HG03460 (cell line): ENCODE measurements around the gene ADCY2.
A peak's percentile ranks its signal among the peaks of the same experiment; 100 is the strongest.

Experiments used
- ATAC-seq: cut with Tn5 transposase; IDR thresholded peaks from one replicate; pipeline ENCODE4 v1.9.1; 2021; ENCODE audit not compliant: unreplicated experiment

ADCY2 gene

DNA sequence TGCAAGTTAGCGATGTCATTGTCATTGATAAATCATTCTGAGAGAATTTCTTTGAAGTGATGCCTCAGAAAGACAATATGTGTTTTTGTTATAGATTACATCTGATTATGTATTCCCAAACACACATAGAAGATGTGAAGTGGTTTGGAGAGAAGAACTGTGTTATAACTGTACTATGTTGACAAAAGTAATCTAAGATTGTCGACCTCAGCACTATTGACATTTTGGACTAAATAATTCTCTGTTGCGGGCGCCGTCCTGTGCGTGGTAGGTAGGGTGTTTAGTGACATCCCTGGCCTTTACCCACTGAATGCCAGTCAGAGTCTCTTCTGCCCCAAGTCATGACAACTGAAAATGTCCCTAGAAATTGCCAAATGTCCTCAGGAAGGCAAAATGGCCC lies 377.2 kb downstream of the ADCY2 start:
- no peak for ATAC-seq

- ATAC-seq: no peak
Observed at GRCh38 chr5:7776442-7776841, 380.5 kb downstream of the ADCY2 start.

GRCh38 chr5:7779019-7780005 lies 383.4 kb downstream of the ADCY2 start:
- ATAC-seq: peak; percentile 59

GRCh38 chr5:7781899-7782298 lies 386.0 kb downstream of the ADCY2 start:
- ATAC-seq: no peak

DNA sequence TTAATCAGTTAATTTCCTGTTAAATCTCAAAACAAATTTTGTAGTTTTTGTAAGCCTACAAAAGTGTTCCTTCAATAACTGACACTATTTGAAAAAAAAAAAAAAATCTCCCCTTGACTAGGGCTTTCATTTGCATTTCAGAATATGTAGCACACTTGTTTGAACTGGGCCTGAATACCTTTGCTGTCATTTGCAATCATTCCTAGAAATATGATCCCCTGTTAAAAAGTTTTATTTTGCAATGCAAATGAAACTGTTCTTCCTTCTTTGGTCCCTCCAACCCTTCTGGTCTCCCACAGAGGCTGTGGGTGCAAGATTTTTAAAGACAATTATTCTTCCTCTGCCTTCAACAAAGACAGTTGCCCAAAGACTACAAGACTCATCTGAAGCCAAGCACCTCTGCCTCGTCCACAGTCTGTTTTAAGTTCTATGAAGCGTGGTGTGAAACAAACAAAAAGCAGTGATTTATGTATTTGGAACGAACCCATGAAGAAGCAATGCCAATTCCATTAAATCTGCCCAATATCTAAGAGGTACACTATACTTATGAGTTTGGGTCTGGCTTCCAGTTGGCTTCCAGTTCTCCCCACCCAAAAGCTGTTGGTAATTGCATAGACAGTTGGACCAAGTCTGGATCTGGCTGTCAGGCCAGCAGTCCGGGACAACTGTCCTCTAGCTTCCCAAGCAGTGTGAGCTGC lies 388.9 kb downstream of the ADCY2 start:
- ATAC-seq: no peak

DNA sequence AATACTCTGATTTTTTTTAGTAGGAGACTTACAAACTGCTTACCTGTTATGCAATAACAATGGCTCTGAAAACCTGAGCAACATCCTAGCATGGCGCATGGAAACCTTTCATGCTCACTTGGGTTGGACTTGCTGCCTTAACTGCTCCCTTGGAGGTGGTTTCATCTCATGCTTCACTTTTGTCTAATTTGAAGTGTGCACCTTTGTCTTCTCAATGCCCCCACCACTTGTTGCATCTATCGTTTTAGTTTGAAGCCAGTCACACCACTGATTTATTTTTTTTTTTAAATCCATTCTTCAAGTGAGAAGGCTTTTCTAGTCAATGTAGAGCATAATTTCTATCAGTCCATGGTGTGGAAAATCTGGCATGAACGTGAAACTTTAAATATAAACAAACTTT lies 391.8 kb downstream of the ADCY2 start:
- no peak for ATAC-seq

- no peak for ATAC-seq
Observed at GRCh38 chr5:7789567-7789966, 393.6 kb downstream of the ADCY2 start.

DNA sequence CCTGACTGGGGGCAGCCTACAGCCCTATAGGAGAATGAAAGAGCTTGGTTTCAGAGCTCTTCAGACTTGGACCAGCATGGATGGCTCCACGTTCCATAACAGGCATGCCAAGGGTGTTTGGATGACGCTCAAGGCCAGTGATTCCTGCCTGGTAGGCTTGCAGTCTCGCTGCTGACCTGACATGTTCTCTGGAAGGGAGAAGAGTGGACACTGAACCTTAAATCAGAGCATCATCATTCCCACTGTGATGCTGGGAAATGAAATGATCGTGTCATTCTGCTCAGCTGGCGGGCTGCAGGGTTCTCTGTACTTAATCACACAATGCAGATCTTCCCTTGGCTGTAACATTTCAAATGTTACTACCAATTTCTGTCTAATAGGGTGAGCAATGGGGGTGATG lies 398.0 kb downstream of the ADCY2 start:
- no peak for ATAC-seq

DNA sequence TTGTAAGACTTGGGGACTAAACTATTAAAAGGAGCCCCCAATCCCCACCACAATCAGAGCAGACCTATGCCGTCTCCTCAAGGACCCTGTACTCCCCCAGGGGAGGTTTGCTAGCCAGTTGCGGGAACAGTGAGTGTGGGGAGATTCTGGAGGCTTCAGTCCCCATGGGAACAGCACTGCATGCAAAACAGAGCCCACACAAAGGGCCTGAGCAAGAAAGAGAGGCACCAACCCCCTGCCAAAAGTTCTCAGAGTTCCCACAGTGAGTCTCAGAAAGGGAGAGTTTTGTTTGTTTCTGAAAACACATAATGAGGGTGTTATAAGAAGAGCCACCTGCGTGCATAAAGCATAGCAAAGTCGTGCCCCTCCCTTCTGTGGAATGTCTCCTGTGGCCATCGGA lies 398.4 kb downstream of the ADCY2 start:
- peak; percentile 89 for ATAC-seq

- ATAC-seq: peak; percentile 32
Observed at GRCh38 chr5:7794823-7795222, 398.9 kb downstream of the ADCY2 start.

DNA sequence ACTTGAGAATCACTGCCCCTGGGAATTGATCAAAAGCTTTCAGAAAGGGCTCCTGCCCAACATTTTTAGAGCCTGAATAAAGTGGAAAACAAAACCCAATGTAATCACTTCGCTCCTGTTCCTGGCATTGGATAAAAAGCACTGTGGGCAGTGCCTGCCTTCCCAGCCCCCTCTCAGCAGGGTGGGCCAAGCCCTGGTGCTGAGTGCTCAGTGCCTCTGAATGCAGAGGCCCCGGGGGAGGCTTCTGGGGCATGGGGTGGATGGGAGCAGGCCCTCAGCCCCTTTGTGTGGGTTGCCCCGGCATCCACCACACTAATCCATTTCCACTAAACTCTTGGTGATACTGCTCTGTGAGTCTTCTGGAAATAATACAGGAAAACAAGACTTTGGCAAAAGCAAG lies 399.4 kb downstream of the ADCY2 start:
- ATAC-seq: no peak

DNA sequence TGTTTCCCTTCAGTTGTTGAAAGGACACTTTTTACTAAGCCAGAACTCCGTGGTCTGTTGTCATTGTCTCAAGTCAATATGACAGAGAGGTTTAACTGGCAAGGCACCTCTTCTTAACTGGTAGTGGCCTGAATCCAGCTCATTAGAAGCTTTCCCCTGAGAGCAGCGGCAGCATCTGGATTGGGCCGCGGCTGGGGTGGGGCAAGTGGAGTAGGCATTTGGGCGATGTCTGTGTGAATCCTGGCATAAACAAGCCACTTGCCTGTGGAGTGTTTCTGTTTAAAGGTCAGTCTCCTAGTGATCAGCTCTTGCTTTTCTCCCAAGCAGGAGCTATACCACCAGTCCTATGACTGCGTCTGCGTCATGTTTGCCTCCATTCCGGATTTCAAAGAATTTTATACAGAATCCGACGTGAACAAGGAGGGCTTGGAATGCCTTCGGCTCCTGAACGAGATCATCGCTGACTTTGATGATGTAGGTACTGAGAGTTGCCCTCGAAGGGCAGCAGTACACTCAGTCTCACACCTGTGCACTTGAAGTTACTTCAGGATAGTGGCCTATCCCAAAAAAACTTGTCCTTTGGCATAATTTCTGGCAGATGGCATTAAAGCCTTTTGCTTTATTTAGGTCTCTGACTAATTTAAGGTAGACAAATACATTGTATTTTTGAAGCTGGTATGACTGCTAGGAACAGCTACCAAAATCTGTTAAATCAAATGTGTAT lies 406.1 kb downstream of the ADCY2 start:
- ATAC-seq: no peak

- no peak for ATAC-seq
Observed at GRCh38 chr5:7802855-7803254, 406.9 kb downstream of the ADCY2 start.

GRCh38 chr5:7803937-7804336 lies 408.0 kb downstream of the ADCY2 start:
- ATAC-seq: no peak

GRCh38 chr5:7805379-7805778 lies 409.4 kb downstream of the ADCY2 start:
- no peak for ATAC-seq

- ATAC-seq: no peak
Observed at GRCh38 chr5:7808998-7809397, 413.1 kb downstream of the ADCY2 start.

- no peak for ATAC-seq
Observed at GRCh38 chr5:7811715-7812114, 415.8 kb downstream of the ADCY2 start.

DNA sequence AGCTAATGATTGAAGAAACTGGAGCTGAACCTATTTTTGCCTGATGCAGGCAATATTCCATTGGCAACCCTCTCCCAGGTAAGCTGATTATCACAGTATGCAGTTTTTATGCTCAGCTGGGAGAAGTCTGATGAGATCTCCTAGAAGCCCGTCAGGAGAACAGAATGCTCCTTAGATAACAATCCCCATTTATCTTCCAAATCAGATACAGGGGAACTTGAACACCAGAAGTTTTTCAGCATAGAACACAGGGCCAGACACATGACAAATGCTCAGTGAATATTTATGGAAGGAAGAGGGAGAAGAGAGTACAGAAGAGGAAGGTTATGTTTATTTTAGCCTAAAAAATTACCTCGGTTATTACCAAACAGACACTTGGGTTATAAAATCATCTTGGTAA lies 417.1 kb downstream of the ADCY2 start:
- ATAC-seq: no peak

DNA sequence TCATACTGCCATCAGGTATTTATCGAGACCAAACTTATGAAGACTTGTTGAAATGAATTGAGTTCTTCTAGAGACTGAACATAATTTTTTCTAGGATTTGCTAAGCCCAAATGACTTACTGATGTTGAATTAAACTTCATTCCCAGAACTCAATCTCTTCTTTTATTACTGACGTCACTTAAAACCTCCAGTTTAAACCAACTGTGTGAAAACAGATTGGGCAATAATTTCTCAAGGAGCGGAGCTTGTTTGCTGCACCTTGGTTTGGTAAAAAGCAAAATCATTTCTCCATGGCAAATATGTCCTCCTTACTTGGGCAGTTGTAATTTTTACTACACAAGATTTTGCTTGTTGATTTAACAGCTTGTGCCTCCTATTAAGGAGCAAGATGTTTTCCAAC lies 417.6 kb downstream of the ADCY2 start:
- no peak for ATAC-seq

DNA sequence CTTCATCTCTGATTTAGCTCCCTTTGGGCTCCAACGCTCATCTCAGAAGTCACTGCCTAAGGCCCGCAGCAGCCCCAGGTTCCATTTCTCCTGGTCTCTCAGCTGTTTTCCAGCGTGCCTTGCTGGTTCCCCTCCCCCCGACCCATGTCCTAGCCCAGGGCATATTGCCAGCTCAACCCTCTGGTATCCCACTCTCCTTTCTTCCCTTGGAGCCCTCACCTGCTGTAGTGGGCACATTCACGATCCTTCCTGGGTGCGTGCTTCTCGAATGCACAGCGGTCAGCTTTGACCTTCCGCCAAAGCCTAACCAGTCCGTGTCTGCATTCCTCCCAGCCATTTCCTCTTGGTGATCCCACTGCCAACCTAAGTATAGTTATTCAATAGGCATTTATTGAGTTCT lies 418.9 kb downstream of the ADCY2 start:
- no peak for ATAC-seq

DNA sequence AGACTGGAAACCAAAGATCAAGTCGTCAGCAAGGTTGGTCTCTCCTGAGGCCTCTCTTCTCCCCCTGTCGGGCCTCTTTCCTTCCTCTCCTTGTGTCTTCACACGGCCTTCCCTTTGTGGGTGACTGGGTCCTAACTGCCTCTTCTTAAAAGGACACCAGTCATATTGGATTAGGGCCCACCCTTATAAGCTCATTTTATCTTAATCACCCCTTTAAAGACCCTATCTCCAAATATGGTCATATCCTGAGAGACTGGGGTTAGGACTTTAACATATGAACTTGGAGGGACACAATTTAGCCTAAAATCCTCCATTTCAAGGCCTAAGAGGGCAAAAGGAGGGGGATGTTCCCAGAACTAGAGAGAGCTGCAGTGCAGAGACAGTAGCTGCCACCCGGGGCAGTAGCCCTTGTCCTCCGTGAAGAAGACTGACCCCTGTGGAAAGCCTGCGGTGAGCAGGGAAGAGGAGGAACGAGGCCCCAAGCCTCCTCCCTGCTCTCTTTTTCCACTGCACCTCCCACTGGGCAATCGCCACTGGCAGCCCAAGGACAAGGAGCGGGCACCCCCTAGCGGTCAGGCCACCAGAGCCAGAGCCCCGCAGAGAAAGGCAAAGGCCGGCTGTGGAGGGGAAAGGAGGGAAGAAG lies 420.1 kb downstream of the ADCY2 start:
- ATAC-seq: peak; percentile 92
